Measurements from ENCODE around the gene SLC2A5.

DNA sequence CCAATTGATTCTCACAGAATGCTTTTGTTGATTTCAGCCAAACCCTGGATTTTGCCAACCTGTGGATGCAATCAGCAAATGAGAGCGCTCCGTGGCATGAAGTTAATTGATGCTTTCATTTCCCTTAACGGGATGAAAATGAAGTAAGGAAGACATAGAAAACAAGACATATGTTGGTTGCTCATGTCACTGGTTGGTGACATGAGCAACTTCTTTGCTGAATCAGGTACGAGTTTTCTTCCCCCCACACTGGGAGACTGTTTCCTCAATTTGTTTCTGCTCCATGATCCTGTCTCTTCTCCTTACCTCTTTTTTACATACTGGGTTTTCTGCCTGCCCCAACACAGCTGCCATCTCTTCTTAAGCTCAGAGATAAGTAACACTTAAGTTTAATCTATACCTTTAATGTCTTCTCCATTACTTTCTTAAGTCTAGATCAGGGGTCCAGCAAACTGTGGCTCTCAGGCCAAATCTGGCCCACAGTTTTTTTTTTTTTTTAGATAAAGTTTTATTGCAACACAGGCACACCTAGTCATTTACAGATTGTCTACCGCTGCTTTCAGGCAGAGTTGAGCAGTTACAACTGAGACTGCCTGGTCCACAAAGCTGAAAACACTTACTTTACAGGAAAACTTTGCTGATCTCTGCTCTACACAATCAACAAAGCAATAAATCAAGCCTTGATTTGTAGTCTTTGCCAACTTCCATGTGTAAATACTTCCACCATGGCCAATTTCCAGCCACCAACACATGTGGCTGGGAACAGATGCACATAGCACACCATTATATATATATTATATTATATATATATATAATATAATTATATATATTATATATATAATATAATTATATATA, 46.1 kb upstream of the SLC2A5 start:
- TF ChIP-seq, protein P1, sequence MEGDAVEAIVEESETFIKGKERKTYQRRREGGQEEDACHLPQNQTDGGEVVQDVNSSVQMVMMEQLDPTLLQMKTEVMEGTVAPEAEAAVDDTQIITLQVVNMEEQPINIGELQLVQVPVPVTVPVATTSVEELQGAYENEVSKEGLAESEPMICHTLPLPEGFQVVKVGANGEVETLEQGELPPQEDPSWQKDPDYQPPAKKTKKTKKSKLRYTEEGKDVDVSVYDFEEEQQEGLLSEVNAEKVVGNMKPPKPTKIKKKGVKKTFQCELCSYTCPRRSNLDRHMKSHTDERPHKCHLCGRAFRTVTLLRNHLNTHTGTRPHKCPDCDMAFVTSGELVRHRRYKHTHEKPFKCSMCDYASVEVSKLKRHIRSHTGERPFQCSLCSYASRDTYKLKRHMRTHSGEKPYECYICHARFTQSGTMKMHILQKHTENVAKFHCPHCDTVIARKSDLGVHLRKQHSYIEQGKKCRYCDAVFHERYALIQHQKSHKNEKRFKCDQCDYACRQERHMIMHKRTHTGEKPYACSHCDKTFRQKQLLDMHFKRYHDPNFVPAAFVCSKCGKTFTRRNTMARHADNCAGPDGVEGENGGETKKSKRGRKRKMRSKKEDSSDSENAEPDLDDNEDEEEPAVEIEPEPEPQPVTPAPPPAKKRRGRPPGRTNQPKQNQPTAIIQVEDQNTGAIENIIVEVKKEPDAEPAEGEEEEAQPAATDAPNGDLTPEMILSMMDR (IDR thresholded peaks at IDR 0.05 in 8 of 11, conservative IDR thresholded peaks at IDR 0.05 in 3 of 11): no peak
- TF ChIP-seq POLR2A (IDR thresholded peaks at IDR 0.05): no peak

Data from spleen (tissue), 7 donors.